GM23338 (cell line): ENCODE results near the gene SMIM10. TPM values are rescaled to one million over a fixed set of nuclear protein-coding genes. Genes with fewer than 3 reads are reported as not detected.

Experiments used
- ATAC-seq: fragments of 200-7000 bp; cut with Tn5 transposase; 3 replicates; pipeline ENCODE4 v1.9.1; 2020
- DNase-seq: peaks from one replicate; pipeline ENCODE4 v3.0.0-alpha.2; 2015; ENCODE audit warnings: low spot score
- H2AFZ ChIP-seq: fragments of 200-600 bp; sonication (generic); 2 replicates; pipeline ENCODE4 v1.8.0; 2016; ENCODE audit warnings: antibody characterized with exemption, mild to moderate bottlenecking, moderate library complexity
- H3F3A ChIP-seq: fragments of 200-600 bp; sonication (generic); replicated peaks from 2 replicates; pipeline ENCODE4 v1.8.0; 2017; ENCODE audit warnings: antibody characterized with exemption, mixed run types, low read depth
- H3K27ac ChIP-seq: fragments of 200-600 bp; sonication (generic); 2 replicates; pipeline ENCODE4 v1.6.1; 2016; ENCODE audit warnings: low read depth
- H3K27me3 ChIP-seq: fragments of 200-600 bp; sonication (generic); 2 replicates; pipeline ENCODE4 v1.8.0; 2016; ENCODE audit warnings: mild to moderate bottlenecking, mixed run types, moderate library complexity; ENCODE audit not compliant: insufficient read depth
- H3K36me3 ChIP-seq: fragments of 200-600 bp; sonication (generic); 2 replicates; pipeline ENCODE4 v1.8.0; 2016; ENCODE audit warnings: mild to moderate bottlenecking; ENCODE audit not compliant: insufficient read depth
- H3K4me1 ChIP-seq: fragments of 200-600 bp; sonication (generic); 2 replicates; pipeline ENCODE4 v1.8.0; 2016; ENCODE audit warnings: mild to moderate bottlenecking, moderate library complexity; ENCODE audit not compliant: insufficient read depth
- H3K4me2 ChIP-seq: fragments of 200-600 bp; sonication (generic); 2 replicates; pipeline ENCODE4 v1.7.1; 2017; ENCODE audit warnings: mixed run types
- H3K4me3 ChIP-seq: fragments of 200-600 bp; sonication (generic); 2 replicates; pipeline ENCODE4 v1.6.1; 2016; ENCODE audit warnings: mixed run types
- H3K79me2 ChIP-seq: fragments of 200-600 bp; sonication (generic); replicated peaks from 2 replicates; pipeline ENCODE4 v1.8.0; 2017; ENCODE audit warnings: mild to moderate bottlenecking; ENCODE audit not compliant: insufficient read depth
- H3K9me2 ChIP-seq: fragments of 200-600 bp; sonication (generic); 2 replicates; pipeline ENCODE4 v1.8.0; 2017; ENCODE audit not compliant: insufficient read depth
- H4K20me1 ChIP-seq: fragments of 200-600 bp; sonication (generic); replicated peaks from 2 replicates; pipeline ENCODE4 v1.8.0; 2017; ENCODE audit warnings: mild to moderate bottlenecking; ENCODE audit not compliant: insufficient read depth
- H3K27ac Mint-ChIP-seq: 2 replicates; pipeline ENCODE4 v1.8.0; 2020; ENCODE audit warnings: inconsistent platforms, mild to moderate bottlenecking, moderate library complexity, mixed read lengths
- H3K27me3 Mint-ChIP-seq: 3 replicates; pipeline ENCODE4 v1.8.0; 2022; ENCODE audit warnings: low read depth, mild to moderate bottlenecking, moderate library complexity, mixed read lengths, inconsistent platforms; ENCODE audit not compliant: insufficient read depth, poor library complexity
- H3K36me3 Mint-ChIP-seq: 3 replicates; pipeline ENCODE4 v1.8.0; 2021; ENCODE audit warnings: low read depth, mild to moderate bottlenecking, inconsistent platforms, moderate library complexity, mixed read lengths
- H3K4me1 Mint-ChIP-seq: 3 replicates; pipeline ENCODE4 v1.8.0; 2020; ENCODE audit warnings: mild to moderate bottlenecking, inconsistent platforms, mixed read lengths
- H3K4me3 Mint-ChIP-seq: 3 replicates; pipeline ENCODE4 v1.8.0; 2021; ENCODE audit warnings: moderate library complexity, mild to moderate bottlenecking, inconsistent platforms, mixed read lengths
- H3K9me3 Mint-ChIP-seq: 3 replicates; pipeline ENCODE4 v1.8.0; 2020; ENCODE audit warnings: moderate library complexity, mild to moderate bottlenecking, inconsistent platforms, mixed read lengths
- CREB1 ChIP-seq: fragments of 250-450 bp; sonication (Bioruptor Pico); IDR thresholded peaks from 2 replicates; pipeline ENCODE4 v1.5.0; 2020; ENCODE audit warnings: low read depth, mild to moderate bottlenecking, moderate library complexity
- EZH2 ChIP-seq: fragments of 200-600 bp; sonication (generic); IDR thresholded peaks from one replicate; pipeline ENCODE4 v1.8.0; 2017; ENCODE audit warnings: antibody characterized with exemption, mild to moderate bottlenecking, low read depth; ENCODE audit not compliant: unreplicated experiment
- EZH2phosphoT487 ChIP-seq: fragments of 200-600 bp; sonication (generic); IDR thresholded peaks from one replicate; pipeline ENCODE4 v1.8.1; 2018; ENCODE audit warnings: antibody characterized with exemption; ENCODE audit not compliant: unreplicated experiment
- JUNB ChIP-seq: IDR thresholded peaks from one replicate; pipeline ENCODE4 v1.6.1; 2016; ENCODE audit warnings: antibody characterized with exemption; ENCODE audit not compliant: unreplicated experiment
- NANOG ChIP-seq: IDR thresholded peaks from 2 replicates; pipeline ENCODE4 v1.6.1; 2016; ENCODE audit warnings: antibody characterized with exemption, borderline replicate concordance
- POLR2AphosphoS5 ChIP-seq: IDR thresholded peaks from 2 replicates; pipeline ENCODE4 v1.6.1; 2016; ENCODE audit warnings: antibody characterized with exemption, low read depth
- STAT1 ChIP-seq: IDR thresholded peaks from one replicate; pipeline ENCODE4 v1.6.1; 2016; ENCODE audit warnings: antibody characterized with exemption; ENCODE audit not compliant: unreplicated experiment
- ZNF114 ChIP-seq: fragments of 250-450 bp; sonication (Bioruptor Pico); IDR thresholded peaks from 2 replicates; pipeline ENCODE4 v1.5.0; 2020; ENCODE audit warnings: mild to moderate bottlenecking, moderate library complexity
- ZNF331 ChIP-seq: fragments of 250-450 bp; sonication (Bioruptor Pico); IDR thresholded peaks from 2 replicates; pipeline ENCODE4 v1.5.0; 2020; ENCODE audit warnings: low read depth, mild to moderate bottlenecking, moderate library complexity
- polyA plus RNA-seq: library from polyadenylated mRNA; unstranded; fragments of >200 nt; fragmentation: Nextera tagmentation; extraction: Ambion mirVana; gene quantifications from 2 replicates; pipeline ENCODE4 v1.2.1, GENCODE V29; 2016
- total RNA-seq: library from RNA; depleted of rRNA; stranded (reverse); fragments of >200 nt; shearing (Covaris generic); gene quantifications from 2 replicates; pipeline ENCODE4 v1.2.3, GENCODE V29; 2014
- TF ChIP-seq, protein P1 (sequence below): IDR thresholded peaks from 2 replicates; pipeline ENCODE4 v1.6.1; 2016; ENCODE audit warnings: antibody characterized with exemption
- TF ChIP-seq, protein P2 (sequence below): fragments of 250-450 bp; sonication (Bioruptor Pico); IDR thresholded peaks from 2 replicates; pipeline ENCODE4 v1.5.0; 2020; ENCODE audit warnings: mild to moderate bottlenecking, moderate library complexity
- TF ChIP-seq, protein P3 (sequence below), 2 experiments: fragments of 200-600 bp in 1 of 2; sonication (generic) in 1 of 2; conservative IDR thresholded peaks; 2 replicates each; pipeline versions ENCODE4 v1.5.1 to v1.6.1; 2016 to 2017; ENCODE audit warnings: antibody characterized with exemption in 2 of 2, low read depth in 2 of 2, mild to moderate bottlenecking in 2 of 2, moderate library complexity in 1 of 2

SMIM10 gene
- total and polyA plus RNA-seq, 2 experiments from 2014 or later, result 1.7 to 4.8 TPM

DNA sequence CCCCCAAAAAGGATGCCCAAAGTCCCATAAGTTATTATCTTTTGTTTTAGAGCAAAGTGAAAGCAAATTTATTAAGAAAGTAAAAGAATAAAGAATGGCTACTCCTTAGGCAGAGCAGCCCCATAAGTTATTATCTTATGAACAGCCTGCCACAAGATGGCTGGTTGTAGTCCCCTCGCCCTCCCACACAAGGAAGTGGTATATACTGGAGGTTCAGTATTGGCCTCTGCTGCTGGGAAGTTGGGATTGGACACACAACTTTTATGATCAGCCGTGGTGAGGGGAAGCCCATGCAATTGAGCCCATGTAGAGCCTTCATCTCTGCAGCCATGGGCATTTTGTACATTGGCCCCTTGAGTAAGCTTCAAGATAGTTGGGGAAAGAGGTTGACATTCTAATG is 8.0 kb upstream of the SMIM10 start (continued):
- no peak for TF ChIP-seq JUNB
- no peak for TF ChIP-seq ZNF331 (CRISPR knock-in tag)
- no peak for TF ChIP-seq STAT1
- TF ChIP-seq EZH2, result no peak
- TF ChIP-seq CREB1, result no peak
- TF ChIP-seq, protein P1, sequence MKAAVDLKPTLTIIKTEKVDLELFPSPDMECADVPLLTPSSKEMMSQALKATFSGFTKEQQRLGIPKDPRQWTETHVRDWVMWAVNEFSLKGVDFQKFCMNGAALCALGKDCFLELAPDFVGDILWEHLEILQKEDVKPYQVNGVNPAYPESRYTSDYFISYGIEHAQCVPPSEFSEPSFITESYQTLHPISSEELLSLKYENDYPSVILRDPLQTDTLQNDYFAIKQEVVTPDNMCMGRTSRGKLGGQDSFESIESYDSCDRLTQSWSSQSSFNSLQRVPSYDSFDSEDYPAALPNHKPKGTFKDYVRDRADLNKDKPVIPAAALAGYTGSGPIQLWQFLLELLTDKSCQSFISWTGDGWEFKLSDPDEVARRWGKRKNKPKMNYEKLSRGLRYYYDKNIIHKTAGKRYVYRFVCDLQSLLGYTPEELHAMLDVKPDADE, result no peak
- TF ChIP-seq NANOG, result no peak

DNA sequence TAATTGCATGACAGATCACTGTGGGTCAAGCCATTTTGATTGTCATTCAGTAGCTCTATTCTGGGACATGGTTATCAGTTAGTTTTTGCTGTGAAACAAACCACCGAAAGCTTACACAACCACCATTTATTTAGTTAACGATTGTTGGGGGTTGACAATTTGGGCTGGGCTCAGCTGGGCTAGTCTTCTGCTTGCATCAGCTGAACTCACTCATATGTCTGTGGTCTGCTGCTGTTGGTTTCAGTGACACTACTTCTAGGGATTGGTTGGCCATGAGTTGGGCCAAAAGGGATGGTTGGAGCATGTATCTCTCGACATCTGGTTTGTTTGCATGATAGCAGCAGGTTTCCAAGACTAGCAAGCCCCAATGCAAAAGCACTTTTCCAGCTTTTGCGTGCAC is 5.3 kb upstream of the SMIM10 start:
- no peaks in the 10 kb centered on the region for H3K79me2 ChIP-seq
- H3K27ac ChIP-seq, result no peak overlapping the region
- no peak overlapping the region for H3K4me3 Mint-ChIP-seq
- H3K4me1 ChIP-seq, result peaks cover 6% of the 10 kb centered on the region; the same call in 1 of the 2 replicates
- peaks cover 6% of the 10 kb centered on the region for H3K4me1 Mint-ChIP-seq
- no peak overlapping the region for H3K27ac Mint-ChIP-seq
- H3K36me3 Mint-ChIP-seq, result no peaks in the 10 kb centered on the region
- H3K9me3 Mint-ChIP-seq, result no peaks in the 10 kb centered on the region
- H3K4me2 ChIP-seq, result no peak overlapping the region
- H3K9me2 ChIP-seq, result no peaks in the 10 kb centered on the region
- H3K36me3 ChIP-seq, result no peaks in the 10 kb centered on the region
- H3K27me3 Mint-ChIP-seq, result no peaks in the 10 kb centered on the region
- H3K4me3 ChIP-seq, result no peak overlapping the region
- no peaks in the 10 kb centered on the region for H3K27me3 ChIP-seq
- H2AFZ ChIP-seq, result no peak overlapping the region
- H3F3A ChIP-seq, result no peaks in the 10 kb centered on the region
- no peaks in the 10 kb centered on the region for H4K20me1 ChIP-seq
- ATAC-seq, result no peak
- no peak for DNase-seq
- TF ChIP-seq, protein P1, result no peak
- TF ChIP-seq NANOG (no peak), CREB1 (no peak), STAT1 (no peak), ZNF331 (CRISPR knock-in tag) (no peak; the same call in 1 of the 2 replicates), JUNB (no peak), EZH2 (no peak), ZNF114 (CRISPR knock-in tag) (no peak), EZH2phosphoT487 (no peak), POLR2AphosphoS5 (no peak)
- TF ChIP-seq, protein P2, sequence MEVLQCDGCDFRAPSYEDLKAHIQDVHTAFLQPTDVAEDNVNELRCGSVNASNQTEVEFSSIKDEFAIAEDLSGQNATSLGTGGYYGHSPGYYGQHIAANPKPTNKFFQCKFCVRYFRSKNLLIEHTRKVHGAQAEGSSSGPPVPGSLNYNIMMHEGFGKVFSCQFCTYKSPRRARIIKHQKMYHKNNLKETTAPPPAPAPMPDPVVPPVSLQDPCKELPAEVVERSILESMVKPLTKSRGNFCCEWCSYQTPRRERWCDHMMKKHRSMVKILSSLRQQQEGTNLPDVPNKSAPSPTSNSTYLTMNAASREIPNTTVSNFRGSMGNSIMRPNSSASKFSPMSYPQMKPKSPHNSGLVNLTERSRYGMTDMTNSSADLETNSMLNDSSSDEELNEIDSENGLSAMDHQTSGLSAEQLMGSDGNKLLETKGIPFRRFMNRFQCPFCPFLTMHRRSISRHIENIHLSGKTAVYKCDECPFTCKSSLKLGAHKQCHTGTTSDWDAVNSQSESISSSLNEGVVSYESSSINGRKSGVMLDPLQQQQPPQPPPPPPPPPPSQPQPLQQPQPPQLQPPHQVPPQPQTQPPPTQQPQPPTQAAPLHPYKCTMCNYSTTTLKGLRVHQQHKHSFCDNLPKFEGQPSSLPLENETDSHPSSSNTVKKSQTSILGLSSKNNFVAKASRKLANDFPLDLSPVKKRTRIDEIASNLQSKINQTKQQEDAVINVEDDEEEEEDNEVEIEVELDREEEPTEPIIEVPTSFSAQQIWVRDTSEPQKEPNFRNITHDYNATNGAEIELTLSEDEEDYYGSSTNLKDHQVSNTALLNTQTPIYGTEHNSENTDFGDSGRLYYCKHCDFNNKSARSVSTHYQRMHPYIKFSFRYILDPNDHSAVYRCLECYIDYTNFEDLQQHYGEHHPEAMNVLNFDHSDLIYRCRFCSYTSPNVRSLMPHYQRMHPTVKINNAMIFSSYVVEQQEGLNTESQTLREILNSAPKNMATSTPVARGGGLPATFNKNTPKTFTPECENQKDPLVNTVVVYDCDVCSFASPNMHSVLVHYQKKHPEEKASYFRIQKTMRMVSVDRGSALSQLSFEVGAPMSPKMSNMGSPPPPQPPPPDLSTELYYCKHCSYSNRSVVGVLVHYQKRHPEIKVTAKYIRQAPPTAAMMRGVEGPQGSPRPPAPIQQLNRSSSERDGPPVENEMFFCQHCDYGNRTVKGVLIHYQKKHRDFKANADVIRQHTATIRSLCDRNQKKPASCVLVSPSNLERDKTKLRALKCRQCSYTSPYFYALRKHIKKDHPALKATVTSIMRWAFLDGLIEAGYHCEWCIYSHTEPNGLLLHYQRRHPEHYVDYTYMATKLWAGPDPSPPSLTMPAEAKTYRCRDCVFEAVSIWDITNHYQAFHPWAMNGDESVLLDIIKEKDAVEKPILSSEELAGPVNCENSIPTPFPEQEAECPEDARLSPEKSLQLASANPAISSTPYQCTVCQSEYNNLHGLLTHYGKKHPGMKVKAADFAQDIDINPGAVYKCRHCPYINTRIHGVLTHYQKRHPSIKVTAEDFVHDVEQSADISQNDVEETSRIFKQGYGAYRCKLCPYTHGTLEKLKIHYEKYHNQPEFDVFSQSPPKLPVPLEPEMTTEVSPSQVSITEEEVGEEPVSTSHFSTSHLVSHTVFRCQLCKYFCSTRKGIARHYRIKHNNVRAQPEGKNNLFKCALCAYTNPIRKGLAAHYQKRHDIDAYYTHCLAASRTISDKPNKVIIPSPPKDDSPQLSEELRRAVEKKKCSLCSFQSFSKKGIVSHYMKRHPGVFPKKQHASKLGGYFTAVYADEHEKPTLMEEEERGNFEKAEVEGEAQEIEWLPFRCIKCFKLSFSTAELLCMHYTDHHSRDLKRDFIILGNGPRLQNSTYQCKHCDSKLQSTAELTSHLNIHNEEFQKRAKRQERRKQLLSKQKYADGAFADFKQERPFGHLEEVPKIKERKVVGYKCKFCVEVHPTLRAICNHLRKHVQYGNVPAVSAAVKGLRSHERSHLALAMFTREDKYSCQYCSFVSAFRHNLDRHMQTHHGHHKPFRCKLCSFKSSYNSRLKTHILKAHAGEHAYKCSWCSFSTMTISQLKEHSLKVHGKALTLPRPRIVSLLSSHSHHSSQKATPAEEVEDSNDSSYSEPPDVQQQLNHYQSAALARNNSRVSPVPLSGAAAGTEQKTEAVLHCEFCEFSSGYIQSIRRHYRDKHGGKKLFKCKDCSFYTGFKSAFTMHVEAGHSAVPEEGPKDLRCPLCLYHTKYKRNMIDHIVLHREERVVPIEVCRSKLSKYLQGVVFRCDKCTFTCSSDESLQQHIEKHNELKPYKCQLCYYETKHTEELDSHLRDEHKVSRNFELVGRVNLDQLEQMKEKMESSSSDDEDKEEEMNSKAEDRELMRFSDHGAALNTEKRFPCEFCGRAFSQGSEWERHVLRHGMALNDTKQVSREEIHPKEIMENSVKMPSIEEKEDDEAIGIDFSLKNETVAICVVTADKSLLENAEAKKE (CRISPR knock-in tag), result no peak
- TF ChIP-seq, protein P3, sequence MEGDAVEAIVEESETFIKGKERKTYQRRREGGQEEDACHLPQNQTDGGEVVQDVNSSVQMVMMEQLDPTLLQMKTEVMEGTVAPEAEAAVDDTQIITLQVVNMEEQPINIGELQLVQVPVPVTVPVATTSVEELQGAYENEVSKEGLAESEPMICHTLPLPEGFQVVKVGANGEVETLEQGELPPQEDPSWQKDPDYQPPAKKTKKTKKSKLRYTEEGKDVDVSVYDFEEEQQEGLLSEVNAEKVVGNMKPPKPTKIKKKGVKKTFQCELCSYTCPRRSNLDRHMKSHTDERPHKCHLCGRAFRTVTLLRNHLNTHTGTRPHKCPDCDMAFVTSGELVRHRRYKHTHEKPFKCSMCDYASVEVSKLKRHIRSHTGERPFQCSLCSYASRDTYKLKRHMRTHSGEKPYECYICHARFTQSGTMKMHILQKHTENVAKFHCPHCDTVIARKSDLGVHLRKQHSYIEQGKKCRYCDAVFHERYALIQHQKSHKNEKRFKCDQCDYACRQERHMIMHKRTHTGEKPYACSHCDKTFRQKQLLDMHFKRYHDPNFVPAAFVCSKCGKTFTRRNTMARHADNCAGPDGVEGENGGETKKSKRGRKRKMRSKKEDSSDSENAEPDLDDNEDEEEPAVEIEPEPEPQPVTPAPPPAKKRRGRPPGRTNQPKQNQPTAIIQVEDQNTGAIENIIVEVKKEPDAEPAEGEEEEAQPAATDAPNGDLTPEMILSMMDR (conservative IDR thresholded peaks at IDR 0.05; ENCODE audit: low read depth in 2 of 2), result no peak
